Measurements from ENCODE around the gene PDCD4.

DNA sequence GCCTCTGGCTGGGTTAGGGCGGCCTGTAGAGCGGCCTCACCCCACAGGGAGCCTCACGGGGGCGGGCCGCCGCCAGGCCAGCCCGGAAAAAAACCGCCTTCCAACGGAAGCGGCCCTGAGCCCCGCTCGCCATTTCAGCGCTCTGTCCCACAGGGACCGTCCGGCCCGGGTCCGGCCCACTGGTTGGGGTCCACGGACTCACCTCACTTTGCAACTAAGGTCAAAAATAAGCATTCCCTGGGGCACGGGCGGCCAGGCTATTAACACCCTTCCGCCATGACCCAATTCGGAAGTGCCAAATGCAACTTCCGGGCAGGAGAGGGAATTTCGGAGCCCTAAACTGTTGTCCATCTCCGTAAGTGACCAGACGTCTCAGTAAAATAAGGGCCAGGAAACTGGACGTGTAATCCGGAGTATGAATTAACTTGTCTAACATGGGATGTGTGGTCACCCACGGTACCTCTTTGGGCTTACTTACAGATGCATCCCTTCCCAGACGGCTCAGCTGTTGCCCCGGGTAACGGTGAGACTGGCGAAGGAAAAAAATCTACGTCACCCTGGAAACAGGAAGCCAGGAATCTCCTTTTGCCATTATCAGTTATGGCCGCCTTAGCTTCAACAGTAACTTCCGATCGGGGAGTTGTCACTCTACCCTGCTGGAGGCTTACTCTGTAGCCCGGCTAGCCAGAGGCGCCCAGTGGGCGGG, 47.1 kb downstream of the PDCD4 start, which contains the start of gene BBIP1:
- TF ChIP-seq, protein P1, sequence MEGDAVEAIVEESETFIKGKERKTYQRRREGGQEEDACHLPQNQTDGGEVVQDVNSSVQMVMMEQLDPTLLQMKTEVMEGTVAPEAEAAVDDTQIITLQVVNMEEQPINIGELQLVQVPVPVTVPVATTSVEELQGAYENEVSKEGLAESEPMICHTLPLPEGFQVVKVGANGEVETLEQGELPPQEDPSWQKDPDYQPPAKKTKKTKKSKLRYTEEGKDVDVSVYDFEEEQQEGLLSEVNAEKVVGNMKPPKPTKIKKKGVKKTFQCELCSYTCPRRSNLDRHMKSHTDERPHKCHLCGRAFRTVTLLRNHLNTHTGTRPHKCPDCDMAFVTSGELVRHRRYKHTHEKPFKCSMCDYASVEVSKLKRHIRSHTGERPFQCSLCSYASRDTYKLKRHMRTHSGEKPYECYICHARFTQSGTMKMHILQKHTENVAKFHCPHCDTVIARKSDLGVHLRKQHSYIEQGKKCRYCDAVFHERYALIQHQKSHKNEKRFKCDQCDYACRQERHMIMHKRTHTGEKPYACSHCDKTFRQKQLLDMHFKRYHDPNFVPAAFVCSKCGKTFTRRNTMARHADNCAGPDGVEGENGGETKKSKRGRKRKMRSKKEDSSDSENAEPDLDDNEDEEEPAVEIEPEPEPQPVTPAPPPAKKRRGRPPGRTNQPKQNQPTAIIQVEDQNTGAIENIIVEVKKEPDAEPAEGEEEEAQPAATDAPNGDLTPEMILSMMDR (IDR thresholded peaks at IDR 0.05; ENCODE audit: insufficient read depth, low read depth, low read length), result no peak
- no peak for TF ChIP-seq EZH2 (IDR thresholded peaks at IDR 0.05; ENCODE audit: insufficient read depth, low read length)

All from astrocyte (in vitro differentiated cells and primary cell).